VCaP (cell line): Measurements from ENCODE around the gene SOD1.

Experiments
- H3K27ac ChIP-seq: fragments of 450-650 bp; 2 replicates; pipeline ENCODE4 v1.5.1; 2017
- CTCF ChIP-seq: fragments of 450-650 bp; conservative IDR thresholded peaks from 2 replicates; pipeline ENCODE4 v1.5.1; 2017; ENCODE audit warnings: mild to moderate bottlenecking, moderate library complexity

SOD1 gene

DNA sequence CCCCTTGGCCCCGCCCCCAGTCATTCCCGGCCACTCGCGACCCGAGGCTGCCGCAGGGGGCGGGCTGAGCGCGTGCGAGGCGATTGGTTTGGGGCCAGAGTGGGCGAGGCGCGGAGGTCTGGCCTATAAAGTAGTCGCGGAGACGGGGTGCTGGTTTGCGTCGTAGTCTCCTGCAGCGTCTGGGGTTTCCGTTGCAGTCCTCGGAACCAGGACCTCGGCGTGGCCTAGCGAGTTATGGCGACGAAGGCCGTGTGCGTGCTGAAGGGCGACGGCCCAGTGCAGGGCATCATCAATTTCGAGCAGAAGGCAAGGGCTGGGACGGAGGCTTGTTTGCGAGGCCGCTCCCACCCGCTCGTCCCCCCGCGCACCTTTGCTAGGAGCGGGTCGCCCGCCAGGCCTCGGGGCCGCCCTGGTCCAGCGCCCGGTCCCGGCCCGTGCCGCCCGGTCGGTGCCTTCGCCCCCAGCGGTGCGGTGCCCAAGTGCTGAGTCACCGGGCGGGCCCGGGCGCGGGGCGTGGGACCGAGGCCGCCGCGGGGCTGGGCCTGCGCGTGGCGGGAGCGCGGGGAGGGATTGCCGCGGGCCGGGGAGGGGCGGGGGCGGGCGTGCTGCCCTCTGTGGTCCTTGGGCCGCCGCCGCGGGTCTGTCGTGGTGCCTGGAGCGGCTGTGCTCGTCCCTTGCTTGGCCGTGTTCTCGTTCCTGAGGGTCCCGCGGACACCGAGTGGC is at the start of gene SOD1:
Gene SOD1, plus strand, starts transcription at position 158 of the 723 bp plus-strand sequence. Its CDS starts 77 bp downstream, at position 235.
- TF ChIP-seq CTCF = 0 out of 2 replicates have a peak, but pooled peaks have one; percentile 16
- H3K27ac ChIP-seq = peak within 1 kb of the TSS; percentile 95

GRCh38 chr21:31611445-31611844 is 48.0 kb upstream of the SOD1 start:
- TF ChIP-seq CTCF = no peak
- no peak overlapping the region for H3K27ac ChIP-seq

DNA sequence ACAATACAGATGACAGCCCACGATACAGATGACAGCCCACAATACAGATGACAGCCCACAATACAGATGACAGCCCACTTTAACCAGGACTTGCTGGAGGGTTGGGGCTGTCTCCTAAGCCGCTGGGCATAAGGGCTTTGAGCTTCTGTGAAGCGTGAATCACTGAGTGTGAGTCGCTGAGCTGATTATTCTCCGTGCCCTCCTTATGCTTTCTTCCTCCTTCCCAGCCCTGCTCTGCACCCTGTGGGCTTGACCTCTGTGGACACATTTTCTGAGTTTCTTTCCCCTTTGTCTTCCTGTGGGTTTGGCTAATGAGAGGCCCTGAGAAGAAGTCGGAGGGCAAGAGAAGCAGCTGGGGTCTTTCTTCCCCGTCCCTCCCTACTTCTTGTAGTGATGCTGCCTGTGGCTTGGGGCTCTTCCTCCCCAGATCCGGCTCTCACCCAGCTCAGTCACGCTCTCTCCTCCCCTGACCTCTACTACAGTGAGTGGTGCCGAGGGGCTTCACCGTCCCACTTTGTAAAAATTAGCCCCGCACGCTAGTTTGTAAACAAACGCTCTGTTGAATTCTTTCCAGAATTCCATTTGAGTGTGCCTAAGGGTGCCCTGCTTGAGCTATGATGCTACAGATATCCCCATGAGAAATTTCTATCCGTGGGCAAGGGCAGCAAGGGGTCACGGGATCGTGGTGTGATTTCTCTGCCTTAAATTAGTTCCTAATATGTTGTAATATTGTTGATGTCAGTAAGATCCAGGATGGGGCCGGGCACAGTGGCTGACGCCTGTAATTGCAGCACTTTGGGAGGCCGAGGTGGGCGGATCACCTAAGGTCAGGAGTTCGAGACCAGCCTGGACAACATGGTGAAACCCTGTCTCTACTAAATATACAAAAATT is 46.4 kb upstream of the SOD1 start:
- no peak overlapping the region for H3K27ac ChIP-seq

GRCh38 chr21:31614705-31615104 is 44.8 kb upstream of the SOD1 start:
- no peak for TF ChIP-seq CTCF
- H3K27ac ChIP-seq = no peak overlapping the region

More for the DNA sequence above, 46.4 kb upstream of the SOD1 start:
- TF ChIP-seq CTCF = no peak

DNA sequence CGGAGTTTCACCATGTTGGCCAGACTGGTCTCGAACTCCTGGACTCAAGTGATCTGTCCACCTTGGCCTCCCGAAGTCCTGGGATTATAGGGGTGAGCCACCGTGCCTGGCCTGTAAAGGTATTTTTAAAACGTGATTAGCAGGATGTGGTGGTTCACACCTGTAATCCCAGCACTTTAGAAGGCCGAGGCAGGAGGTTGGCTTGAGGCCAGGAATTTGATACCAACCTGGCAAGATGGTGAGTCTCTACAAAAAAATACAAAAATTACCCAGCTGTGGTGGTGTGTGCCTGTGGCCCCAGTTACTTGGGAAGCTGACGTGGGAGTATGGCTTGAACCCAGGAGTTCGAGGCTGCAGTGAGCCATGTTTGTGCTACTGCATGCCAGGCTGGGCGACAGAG is 43.3 kb upstream of the SOD1 start:
- TF ChIP-seq CTCF = no peak
- no peak overlapping the region for H3K27ac ChIP-seq

GRCh38 chr21:31618696-31619430 is 40.6 kb upstream of the SOD1 start:
- no peak for TF ChIP-seq CTCF
- H3K27ac ChIP-seq = no peak overlapping the region

DNA sequence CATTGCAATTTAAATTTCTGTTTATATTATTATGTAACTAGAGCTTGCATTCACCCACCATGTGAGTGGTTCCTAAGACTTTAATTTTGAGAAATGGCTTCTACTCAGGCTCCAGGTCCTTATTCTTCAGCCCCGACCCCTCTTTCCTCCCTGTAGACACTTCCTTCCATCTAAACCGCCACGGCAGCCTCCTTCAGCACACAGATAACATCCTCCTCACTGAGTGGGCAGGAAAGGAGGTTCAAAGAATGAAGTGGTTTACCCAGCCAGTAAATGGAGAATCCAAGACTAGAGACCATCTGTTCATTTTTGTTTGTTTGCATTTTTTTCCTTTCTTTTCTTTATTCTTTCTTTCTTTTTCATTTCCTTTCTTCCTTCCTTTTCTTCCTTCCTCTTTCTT is 37.1 kb upstream of the SOD1 start:
- no peak overlapping the region for H3K27ac ChIP-seq
- no peak for TF ChIP-seq CTCF
